GM23248 (cell line): ENCODE data around the gene ARID4A.

ENCODE experiments used
- EZH2 ChIP-seq: fragments of 200-600 bp; sonication (generic); IDR thresholded peaks from 2 replicates; pipeline ENCODE4 v1.6.1; 2018; ENCODE audit warnings: antibody characterized with exemption, mild to moderate bottlenecking; ENCODE audit not compliant: insufficient read depth, poor library complexity, severe bottlenecking
- EZH2phosphoT487 ChIP-seq: fragments of 200-600 bp; sonication (generic); IDR thresholded peaks from 2 replicates; pipeline ENCODE4 v1.6.1; 2018; ENCODE audit warnings: antibody characterized with exemption, moderate library complexity, mild to moderate bottlenecking, low read depth; ENCODE audit not compliant: insufficient read depth

DNA sequence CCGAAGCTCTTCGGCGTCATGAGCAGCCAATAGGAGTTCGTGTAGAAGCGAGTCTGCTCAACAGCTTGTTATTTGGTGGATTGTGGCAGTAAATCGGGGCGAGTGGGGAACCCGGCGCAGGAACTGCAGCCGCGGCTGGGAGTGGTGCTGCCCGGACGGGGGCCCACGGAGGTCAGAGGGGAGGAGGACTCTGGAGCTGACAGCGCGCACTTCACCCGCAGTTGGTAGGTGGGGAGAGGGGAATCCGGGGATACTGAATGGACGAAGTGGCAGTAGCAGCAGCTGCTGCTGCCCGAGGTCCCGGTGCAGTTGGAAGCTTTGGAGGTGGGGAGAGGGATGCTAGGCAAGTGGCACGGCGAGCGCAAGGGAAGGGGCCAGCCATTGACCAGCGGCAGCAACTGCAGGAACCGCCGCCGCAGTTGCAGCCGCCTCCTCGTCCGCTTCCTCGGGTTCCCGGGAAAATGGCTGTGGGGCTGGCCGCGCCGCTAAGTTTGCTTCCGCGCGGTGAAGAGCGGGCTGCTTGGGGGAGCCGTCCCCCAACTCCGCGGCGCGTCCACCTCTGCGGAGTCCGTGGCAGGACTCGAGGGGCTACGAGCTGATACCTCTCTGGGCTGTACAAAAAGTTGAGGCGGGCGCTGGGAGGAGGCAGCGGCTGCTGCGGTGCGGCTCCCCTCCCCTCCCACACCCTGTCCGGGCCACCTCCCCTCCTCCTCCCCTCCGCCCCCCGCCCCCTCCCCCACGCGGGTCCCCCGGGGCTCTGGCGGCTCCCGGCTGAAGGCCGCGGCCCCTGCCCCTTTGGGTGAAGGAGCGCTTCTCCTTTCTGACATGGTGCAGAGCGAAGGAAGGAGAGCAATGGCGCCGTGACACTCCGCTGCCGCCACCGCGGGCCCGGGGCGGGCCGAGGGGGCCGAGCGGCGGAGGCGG lies at the start of gene ARID4A:
- TF ChIP-seq EZH2 = no peak
- TF ChIP-seq EZH2phosphoT487 = no peak
